ENCODE data around the gene FKBP5.
"Not testable (repeated sequence)": the region's sequence is repeated elsewhere in the genome, so short reads cannot be mapped to it uniquely, and the experiment has no call there.

Gene FKBP5

DNA sequence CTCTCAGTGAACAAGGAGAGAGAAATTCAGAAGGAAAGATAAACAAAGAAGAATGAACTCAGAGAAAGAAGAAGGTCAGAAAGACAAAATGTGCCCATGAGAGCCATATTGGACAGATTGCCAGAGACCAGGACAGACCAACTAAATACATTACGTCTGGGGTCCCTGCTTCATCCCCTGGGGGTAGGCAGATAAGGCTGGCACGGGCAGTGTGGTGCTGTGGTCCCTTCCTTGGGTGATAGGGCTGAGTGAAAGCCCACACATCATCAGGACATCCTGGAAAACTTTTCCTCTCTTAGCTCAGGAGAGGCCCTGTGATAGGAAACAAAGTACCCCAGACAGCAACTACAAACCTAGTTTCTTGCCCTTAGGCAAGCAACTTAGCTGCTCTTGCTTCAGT lies 34.9 kb upstream of the FKBP5 start:
- no peak for DNase-seq

DNA sequence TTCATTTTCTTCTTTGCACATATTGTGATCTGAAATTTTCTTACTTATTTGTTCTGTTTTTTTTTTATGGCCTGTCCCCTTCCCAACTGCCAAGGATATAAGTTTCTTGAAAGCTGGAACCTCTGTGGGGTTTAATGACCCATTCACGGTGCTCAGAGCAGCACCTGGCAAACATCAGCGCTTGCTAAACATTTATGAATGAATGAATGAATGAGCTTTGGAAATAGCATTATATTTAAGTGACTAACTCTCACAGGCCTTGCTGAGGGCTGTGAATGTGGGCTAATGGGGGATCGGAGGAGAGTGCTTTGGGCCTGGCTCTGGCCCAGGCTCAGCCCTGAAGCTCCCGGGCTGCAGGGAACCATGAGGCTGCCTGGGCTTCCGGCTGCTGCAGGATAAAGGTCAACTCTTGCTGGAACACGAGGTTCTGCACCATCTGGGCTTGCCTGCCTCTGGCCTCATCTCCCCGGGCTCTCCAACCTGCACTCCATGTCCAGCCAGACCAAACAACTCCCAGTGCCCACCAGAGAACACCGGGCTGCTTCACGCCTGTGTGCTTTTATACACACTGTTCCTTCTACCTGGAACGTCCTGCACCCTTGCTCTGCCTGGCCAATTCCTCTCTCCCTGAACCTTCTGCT lies 33.5 kb upstream of the FKBP5 start:
- DNase-seq = no peak

DNA sequence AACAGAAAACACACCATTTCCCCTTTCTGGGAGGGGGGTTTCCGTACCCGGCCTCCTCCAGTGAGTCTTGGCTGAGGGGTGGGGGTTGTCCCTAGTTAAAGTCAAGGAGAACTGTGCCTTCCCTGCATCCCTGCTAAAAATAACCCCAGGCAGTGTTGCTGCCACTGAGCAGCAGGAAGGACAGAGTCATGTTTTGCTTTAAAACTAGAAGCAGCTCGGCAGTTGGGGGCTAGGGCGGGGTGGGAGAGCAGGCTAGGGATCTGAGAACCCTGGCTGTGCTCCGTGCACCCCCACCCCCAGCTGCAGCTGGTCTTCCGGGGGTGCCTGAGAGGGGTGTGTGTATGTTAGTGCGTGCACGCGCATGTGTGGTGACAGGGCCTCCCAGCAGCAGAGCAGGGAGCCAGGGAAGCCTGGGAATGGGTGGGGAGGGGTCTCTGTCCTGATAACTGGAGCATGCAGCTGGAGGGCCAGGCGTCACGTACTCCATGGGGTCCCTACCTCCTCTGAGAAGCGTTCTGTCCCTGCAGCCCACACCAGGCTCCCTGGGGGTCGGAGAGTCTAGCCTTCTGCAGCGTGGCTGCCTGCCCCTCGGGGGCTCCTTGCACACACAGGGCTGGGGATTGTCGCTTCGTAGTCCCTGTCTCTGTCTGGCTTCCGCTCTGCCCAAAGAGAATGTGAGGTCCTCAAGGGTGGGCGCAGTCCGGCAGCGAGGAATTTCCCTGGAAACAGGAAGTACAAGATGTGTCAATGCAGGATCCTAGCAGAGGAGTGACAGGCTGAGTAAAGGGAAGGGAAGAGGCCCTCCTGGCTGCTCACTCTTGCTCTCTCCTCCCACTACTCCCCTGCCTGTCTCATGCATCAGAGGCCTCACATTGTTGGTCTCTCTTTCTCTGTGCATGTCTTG lies 31.4 kb upstream of the FKBP5 start:
- DNase-seq = no peak

DNA sequence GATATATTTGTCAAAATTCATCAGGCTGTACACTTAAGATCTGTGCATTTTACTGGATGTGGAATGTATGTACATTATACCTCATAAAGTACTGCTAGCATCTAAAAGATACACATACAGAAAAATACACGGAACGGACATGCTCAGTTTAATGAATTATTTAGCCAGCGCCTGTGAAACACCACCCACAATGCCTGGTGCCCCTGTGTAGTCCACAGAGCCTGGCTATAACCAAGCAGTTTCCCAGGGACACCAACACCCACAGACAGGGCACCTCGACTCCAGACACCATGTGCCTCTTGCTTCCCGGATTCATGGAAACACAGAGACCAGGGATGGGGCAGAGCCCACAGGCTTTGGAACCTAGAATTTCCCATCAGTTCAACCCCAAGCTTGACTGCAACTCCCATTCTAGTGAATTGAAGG lies 30.7 kb upstream of the FKBP5 start:
- no peak for DNase-seq

DNA sequence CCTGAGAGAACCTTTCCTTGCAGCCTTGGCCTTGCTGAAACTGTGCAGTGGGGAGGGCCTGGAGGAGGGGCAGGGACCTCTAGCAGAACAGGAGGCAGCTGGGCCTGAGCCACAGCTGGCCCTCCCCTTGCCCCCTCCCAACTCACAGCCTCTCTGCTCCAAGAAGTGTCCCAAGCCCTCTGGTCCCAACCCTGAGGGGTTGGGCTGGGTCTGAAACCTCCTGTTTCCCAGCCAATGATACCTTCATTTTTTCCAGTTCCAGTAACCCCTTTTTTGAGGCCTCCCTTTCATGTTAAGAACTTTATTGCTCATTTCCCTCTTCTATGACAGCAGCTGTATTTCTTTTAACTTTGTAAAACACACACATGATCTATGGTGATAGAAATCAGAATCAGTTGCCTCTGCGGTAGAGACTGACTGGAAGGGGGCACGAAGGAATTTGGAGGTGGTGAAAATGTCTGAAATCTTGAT lies 30.2 kb upstream of the FKBP5 start:
- no peak for DNase-seq

DNA sequence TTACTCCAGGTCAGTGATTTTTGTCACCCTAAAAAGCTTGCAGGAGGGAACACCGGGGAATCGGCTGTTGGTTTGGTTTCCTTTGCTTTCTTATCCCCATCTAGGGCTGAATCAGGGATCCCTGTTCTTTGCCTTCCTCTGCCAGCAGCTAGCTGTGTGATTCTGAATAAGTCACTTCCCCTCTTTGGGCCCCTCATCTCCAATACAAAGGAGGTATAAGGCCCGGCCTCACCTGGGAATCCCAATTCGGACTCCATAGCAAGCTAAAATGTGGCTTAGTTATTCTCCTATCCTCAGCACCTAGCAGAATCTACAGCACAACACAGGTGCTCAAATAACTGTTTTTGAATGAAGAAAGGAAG lies 29.6 kb upstream of the FKBP5 start:
- no peak for DNase-seq

DNA sequence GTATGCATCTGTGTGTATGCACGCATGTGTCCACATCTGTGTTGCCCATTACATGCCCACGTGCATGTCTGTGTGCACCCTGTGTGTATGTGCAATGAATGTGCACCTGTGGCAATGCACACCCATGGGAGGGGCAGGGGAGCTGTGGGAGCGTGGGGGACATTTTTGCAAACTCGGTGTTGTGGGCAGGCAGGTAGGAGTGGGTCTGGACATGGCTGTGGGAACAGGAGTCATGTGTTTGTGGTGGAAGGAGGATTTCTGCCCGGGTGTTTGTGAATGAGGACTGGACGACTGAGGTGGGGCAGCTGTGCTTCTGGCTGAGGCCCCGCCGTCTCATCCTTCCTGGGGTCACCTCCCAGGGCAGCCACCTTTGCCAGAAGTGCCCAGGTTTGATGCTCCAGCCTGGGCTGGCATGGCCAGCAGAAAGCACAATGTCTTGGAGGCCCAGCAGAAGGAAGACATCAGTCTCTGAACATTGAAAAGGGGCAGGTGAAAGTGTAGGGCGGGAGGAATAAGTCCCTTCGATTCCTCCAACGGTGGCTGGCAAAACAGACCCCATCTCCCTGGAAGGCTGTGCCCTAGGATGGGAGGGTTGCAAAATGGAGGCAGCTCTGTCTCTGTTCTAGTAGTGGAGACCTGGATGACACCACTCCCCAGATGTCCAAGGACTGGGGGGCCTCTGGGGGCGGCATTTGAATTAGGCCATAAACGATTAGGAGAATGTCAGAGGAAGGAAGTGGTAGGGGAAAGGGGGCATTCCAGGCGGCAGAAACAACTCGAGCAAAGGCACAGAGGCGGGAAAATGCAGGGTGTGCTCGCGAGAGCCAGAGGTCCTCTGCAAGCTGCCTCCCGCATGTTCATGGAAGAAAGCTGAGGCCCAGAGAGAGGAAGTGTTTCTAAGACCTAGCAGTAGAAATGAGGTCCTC lies 29.0 kb upstream of the FKBP5 start:
- no peak for DNase-seq

DNA sequence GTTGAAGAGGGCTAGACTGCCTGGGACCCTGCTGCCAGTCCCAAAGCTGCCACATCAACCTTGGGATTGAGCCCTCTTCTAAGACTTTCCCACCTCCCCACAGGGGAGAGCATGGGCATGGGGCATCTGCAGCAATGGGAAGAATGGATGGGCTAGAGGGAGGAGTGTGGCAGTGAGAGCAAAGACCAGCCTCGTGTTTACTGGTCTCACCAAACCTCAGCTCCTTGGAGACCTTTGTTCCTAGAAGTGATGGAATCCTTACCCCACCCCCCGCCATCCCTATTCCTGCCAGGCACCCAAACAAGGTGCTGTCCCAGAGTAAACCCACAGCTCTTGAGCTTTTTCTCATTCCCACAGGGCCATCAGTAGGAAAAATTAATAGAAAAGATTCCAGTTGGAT lies 28.1 kb upstream of the FKBP5 start:
- no peak for DNase-seq

DNA sequence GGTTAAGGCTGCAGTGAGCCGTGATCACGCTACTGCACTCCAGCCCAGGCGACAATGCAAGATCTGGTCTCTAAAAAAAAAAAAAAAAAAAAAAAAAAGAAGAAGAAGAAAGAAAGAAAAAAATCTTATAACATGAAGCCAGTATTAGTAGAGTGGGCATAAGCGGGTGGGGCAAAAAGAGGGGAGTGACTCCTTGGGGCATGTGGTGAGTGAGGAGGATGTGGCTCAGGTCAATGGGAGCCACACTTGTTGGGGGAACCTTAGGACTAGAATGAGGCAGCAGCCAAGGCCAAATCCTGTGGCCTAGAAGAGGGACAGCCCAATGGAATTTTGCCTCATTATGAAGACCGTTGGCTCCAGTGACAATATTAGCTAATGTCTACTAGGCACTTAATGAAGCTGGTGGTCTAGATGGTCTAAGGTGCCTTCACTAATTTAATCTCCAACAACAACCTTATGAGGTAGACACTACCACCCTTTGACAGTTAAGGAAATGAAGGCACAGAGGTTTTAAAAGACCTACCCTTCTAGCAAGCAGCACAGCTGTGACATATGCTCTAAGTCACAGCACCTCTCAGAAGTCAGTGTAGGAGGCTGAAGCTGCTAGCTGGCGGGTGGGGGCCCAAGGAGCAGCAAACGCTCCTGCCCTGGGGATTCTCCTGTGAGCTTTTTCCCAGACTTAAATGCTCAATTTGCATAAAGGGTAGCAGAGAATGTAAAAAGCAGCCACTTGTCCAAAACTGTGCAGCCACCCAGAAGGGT lies 24.5 kb upstream of the FKBP5 start:
- no peak for DNase-seq

DNA sequence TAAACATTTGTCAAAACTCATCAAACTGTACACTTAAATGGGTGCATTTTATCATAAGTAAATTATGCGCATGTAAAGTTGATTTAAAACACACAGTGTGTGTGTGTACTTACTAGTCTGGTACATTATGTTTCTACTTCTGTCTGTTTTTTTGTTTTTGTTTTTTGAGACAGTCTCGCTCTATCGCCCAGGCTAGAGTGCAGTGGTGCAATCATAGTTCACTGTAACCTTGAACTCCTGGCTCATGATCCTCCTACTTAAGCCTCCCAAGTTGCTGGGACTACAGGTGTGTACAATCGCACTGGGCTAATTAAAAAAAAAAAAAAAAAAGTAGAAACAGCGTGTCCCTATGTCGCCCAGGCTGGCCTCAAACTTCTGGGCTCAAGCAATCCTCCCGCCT lies 23.0 kb upstream of the FKBP5 start:
- DNase-seq = no peak

DNA sequence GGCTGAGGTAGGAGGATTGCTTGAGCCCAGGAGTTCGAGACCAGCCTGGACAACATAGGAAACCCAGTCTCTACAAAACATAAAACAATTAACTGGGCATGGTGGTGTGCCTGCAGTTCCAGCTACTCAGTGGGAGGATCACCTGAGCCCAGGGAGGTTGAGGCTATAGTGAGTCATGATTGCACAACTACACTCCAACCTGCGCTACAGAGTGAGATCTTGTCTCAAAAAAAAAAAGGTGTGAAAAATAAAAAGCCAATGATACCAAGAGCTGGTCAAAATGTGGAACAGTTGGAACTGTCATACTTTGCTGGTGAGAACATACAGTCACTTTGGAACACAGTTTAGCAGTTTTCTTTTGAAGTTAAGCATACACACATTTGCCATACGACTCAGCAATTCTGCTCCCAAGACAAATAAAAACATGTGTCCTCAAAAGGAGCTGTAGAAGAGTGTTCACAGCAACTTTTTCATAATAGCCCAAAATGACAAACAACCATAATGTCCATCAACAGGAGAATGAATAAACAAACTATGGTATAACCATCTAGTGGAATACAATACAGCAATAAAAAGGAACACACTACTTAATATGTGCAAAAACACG lies 21.6 kb upstream of the FKBP5 start:
- DNase-seq = no peak

DNA sequence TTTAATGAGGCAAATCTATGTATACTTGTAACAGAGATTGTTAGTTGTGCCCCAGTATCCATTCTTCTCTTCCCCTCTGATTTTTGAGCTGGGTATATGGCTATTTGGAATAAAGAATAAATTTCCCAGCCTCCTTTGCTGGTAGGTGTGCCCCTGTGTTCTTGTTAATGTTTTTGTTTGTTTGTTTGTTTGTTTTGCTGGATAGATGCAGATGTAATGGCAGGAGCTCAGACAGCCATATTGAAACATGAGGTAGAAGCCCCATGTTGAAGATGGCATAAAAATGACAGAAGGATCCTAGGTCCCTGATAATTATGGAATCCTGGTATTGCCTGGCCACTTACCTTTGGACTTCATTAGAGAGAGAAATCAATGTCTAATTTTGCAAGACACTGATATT lies 19.9 kb upstream of the FKBP5 start:
- DNase-seq = no peak

DNA sequence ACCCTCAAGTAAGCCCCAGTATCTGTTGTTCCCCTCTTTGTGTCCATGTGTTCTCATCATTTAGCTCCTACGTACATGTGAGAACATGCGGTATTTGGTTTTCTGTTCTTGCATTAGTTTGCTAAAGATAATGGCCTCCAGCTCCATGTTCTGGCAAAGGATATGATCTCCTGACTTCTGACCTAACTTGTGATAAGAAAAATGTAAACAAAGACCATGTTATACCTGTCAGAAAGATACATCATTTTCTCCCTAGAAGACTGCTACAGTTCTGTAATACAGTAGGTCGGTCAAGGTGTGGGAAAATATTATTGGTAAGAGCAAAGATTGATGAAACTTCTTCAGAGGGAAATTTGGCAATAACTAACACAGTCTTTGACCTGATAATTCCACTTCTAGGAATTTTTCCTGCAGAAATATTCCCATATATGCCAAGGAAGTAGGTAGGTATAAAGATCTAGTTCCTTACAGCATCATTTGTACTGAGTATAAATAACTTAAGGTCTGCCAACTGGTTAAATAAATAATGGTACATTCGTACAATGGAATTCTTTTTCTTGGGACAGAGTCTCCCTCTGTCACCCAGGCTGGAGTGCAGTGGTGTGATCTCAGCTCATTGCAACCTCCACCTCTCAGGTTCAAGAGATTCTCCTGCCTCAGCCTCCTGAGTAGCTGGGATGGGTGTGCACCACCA lies 19.1 kb upstream of the FKBP5 start:
- no peak for DNase-seq

DNA sequence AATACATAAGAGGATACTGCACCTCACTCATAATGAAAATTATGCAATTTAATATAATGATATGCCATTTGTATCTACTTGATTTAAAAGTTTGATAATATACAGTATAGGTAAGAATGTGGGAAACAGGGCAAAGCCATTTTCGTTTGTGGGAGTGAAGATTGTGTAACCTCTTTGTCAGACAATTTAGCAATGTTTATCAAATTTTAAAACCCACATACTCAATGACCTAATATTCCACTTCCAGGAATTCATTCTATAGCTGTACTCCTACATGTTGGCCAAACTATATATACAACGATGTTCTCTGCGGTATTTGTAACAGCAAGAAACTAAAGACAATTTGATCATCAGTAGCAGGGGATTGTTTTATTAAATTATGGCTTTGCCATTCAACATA lies 17.8 kb upstream of the FKBP5 start:
- DNase-seq = no peak

DNA sequence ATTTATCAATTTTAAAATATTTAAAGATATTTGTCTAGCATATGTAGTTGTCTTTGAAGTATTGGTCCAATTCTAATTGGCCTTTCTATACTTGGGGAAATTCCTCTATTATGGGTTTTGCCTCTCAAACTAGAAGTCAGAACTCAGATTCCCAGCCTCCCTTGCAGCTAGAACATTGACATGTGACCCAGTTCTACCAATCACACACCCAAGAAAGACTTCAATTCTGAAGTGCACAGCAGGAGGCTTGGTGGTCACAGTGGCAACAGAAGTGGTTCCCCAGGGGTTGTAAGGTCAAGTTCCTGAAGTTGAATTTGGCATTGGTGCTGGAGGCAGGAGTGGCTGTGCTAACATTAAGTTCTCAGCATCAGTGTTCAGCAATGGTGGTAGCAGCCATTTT lies 14.8 kb upstream of the FKBP5 start:
- no peak for DNase-seq

DNA sequence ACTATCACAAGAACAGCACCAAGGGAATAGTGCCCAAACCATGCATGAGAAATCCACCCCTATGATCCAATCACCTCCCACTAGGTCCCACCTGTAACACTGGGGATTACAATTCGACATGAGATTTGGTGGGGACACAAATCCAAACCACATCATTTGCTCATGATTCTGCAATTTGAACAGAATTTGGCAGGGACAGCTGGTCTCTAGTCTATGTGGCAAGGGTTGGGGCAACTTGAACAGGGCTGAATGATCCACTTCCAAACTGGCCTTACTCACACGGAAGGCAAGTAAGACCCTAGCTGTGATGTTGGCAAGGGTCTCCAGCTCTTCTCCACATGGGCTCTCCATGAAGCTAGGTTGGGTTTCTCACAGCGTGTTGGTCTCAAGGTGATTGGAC lies 10.1 kb upstream of the FKBP5 start:
- no peak for DNase-seq

DNA sequence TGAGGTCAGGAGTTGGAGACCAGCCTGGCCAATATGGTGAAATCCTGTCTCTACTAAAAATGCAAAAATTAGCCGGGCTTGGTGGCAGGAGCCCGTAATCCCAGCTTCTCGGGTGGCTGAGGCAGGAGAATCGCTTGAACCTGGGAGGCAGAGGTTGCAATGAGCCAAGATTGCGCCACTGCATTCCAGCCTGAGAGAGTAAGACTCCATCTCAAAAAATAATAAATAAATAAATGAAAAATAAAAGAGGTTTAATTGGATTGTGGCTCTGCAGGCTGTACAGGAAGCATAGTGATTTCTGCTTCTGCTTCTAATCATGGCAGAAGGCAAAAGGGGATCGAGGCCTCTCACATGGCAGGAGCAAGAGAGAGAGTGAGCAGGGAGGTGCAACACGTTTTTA lies 9.7 kb upstream of the FKBP5 start:
- not testable (repeated sequence) for DNase-seq

DNA sequence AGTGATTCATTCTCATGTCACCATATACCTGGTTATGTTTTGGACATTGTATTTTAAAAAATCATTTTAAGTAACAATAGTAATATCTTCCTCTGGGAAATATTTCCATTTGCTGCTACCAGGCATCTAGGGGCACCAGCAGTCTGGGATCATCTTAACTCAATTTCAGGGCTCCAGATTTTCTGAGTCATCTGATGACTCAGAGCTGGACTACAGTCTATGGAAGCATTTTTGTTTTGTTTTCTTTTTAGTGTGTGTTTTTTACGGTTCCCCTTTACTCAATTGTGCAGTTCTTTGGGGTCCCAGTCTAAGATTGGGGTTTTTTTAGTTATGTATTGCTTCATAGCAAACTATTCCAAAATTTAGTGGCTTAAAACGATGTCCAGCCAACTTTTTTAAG lies 5.7 kb upstream of the FKBP5 start:
- DNase-seq = no peak

DNA sequence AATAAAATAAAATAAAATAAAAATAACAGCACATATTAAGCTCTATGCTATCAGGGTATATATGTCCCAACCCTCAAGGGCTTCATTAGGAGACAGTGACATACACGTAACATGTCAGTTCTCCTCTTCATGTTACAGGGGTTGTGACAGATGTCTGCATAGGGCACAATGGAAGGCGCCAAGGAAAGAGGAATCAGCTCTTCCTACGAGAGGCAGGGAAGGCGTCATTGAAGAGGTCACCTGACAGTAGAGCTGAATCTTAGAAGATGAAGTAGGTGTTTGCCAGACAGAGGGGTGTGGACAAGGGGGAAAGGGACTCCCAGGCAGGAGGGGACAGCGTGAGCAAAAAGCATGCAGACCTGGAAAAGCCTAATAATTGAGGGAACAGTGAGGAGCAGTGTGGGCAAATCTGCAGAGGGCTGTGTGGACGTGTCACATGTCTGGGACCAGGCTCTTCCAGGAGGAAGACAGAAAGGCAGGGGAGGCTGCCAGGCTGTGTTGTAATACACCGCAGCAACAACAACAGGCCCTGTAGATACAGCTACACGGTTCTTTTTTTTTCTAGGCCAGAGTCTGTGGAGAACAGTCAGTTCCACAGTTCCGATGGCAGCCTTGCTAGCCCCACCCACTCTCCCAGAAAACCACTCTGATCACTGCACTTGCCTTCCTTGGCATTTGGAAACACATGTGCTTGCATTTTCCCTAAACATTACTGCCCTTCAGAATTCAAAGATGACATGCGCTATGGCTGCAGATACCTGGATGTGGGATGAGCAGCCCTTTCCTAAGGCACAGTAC lies 2.5 kb upstream of the FKBP5 start:
- no peak for DNase-seq

DNA sequence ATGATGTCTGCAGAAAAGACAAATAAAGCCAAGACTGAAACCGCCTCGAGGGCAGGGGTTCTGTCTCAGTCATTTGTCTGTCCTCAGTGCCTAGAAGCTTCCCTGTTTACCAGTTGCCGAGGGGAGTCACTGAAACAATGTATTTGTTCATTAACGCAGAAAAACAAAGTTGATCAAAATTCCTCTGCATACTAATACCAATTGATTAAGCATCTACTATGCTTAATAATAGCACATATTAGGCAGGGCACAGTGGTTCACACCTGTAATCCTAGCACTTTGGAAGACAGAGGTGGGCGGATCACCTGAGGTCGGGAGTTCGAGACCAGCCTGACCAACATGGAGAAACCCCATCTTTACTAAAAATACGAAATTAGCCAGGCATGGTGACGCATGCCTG lies 1.8 kb upstream of the FKBP5 start:
- DNase-seq = no peak

DNA sequence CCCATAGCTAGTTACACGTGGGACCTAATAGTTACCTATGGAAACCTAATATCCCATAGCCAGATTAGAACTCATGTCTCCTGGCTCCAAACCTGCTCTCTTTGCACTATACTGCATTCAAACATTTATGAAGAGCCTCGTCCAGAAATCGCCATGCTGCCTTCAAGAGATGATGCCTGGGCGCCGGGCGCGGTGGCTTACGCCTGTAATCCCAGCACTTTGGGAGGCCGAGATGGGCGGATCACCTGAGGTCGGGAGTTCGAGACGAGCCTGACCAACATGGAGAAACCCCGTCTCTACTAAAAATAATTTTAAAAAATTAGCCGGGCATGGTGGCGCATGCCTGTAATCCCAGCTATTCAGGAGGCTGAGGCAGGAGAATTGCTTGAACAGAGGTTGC lies 1.3 kb upstream of the FKBP5 start:
- DNase-seq = not testable (repeated sequence)

Measured in NCI-H1930 (cell line).